Measurements from ENCODE around the gene PARN.

PARN gene

GRCh38 chr16:14627078-14627477 is 3.0 kb downstream of the PARN start:
- TF ChIP-seq TARDBP (IDR thresholded peaks at IDR 0.05) (no peak), FOXA1 (IDR thresholded peaks at IDR 0.05) (no peak)
- ChIA-PET CTCF (no interaction called here), POLR2A (no interaction called here)
- DNase-seq (ENCODE audit: extremely low spot score): no peak

GRCh38 chr16:14618566-14618965 is 11.5 kb downstream of the PARN start:
- DNase-seq (ENCODE audit: extremely low spot score): no peak
- TF ChIP-seq NFRKB (IDR thresholded peaks at IDR 0.05): no peak
- no peak for TF ChIP-seq FOXA1 (IDR thresholded peaks at IDR 0.05)
- no peak for TF ChIP-seq FOXK2 (IDR thresholded peaks at IDR 0.05)
- no peak for TF ChIP-seq TARDBP (IDR thresholded peaks at IDR 0.05)
- TF ChIP-seq BHLHE40 (IDR thresholded peaks at IDR 0.05; ENCODE audit: borderline replicate concordance): no peak
- no peak for TF ChIP-seq L3MBTL2 (conservative IDR thresholded peaks at IDR 0.05)
- no peak for TF ChIP-seq SP1 (IDR thresholded peaks at IDR 0.05)
- TF ChIP-seq HDGF (IDR thresholded peaks at IDR 0.05; ENCODE audit: borderline replicate concordance): no peak
- no peak for TF ChIP-seq PKNOX1 (IDR thresholded peaks at IDR 0.05)
- no peak for TF ChIP-seq CTBP1 (IDR thresholded peaks at IDR 0.05; ENCODE audit: borderline replicate concordance)
- TF ChIP-seq SUZ12 (IDR thresholded peaks at IDR 0.05): no peak
- TF ChIP-seq ARNT (IDR thresholded peaks at IDR 0.05): no peak
- no peak for TF ChIP-seq LEF1 (IDR thresholded peaks at IDR 0.05; ENCODE audit: borderline replicate concordance)
- TF ChIP-seq FOXM1 (IDR thresholded peaks at IDR 0.05; ENCODE audit: borderline replicate concordance): no peak
- no peak for TF ChIP-seq ZNF384 (IDR thresholded peaks at IDR 0.05)
- no peak for TF ChIP-seq ELF4 (IDR thresholded peaks at IDR 0.05)
- ChIA-PET CTCF (no interaction called here), POLR2A (no interaction called here)

- no peak for TF ChIP-seq SUZ12 (IDR thresholded peaks at IDR 0.05)
- no peak for TF ChIP-seq SP1 (IDR thresholded peaks at IDR 0.05)
- TF ChIP-seq FOXA1 (IDR thresholded peaks at IDR 0.05): no peak
- no peak for TF ChIP-seq PKNOX1 (IDR thresholded peaks at IDR 0.05)
- no peak for TF ChIP-seq CTBP1 (IDR thresholded peaks at IDR 0.05; ENCODE audit: borderline replicate concordance)
- TF ChIP-seq L3MBTL2 (conservative IDR thresholded peaks at IDR 0.05): no peak
- no peak for TF ChIP-seq ARNT (IDR thresholded peaks at IDR 0.05)
- no peak for TF ChIP-seq ELF4 (IDR thresholded peaks at IDR 0.05)
- no peak for TF ChIP-seq BHLHE40 (IDR thresholded peaks at IDR 0.05; ENCODE audit: borderline replicate concordance)
- TF ChIP-seq HDGF (IDR thresholded peaks at IDR 0.05; ENCODE audit: borderline replicate concordance): no peak
- no peak for TF ChIP-seq NFRKB (IDR thresholded peaks at IDR 0.05)
- TF ChIP-seq TARDBP (IDR thresholded peaks at IDR 0.05): no peak
- no peak for TF ChIP-seq LEF1 (IDR thresholded peaks at IDR 0.05; ENCODE audit: borderline replicate concordance)
- TF ChIP-seq ZNF384 (IDR thresholded peaks at IDR 0.05): no peak
- TF ChIP-seq FOXK2 (IDR thresholded peaks at IDR 0.05): no peak
- DNase-seq (ENCODE audit: extremely low spot score): no peak
- ChIA-PET CTCF (no interaction called here), POLR2A (no interaction called here)
These were observed 13.8 kb downstream of the PARN start for GRCh38 chr16:14616280-14616679.

- TF ChIP-seq ARNT (IDR thresholded peaks at IDR 0.05): no peak
- TF ChIP-seq FOXK2 (IDR thresholded peaks at IDR 0.05): no peak
- TF ChIP-seq FOXA1 (IDR thresholded peaks at IDR 0.05): no peak
- TF ChIP-seq SP1 (IDR thresholded peaks at IDR 0.05): no peak
- TF ChIP-seq FOXM1 (IDR thresholded peaks at IDR 0.05; ENCODE audit: borderline replicate concordance): no peak
- no peak for TF ChIP-seq HDGF (IDR thresholded peaks at IDR 0.05; ENCODE audit: borderline replicate concordance)
- TF ChIP-seq LEF1 (IDR thresholded peaks at IDR 0.05; ENCODE audit: borderline replicate concordance): no peak
- no peak for TF ChIP-seq ELF4 (IDR thresholded peaks at IDR 0.05)
- TF ChIP-seq NFRKB (IDR thresholded peaks at IDR 0.05): no peak
- no peak for TF ChIP-seq ZNF384 (IDR thresholded peaks at IDR 0.05)
- no peak for DNase-seq (ENCODE audit: extremely low spot score)
- ChIA-PET CTCF (no interaction called here), POLR2A (no interaction called here)
These were observed 16.1 kb downstream of the PARN start for GRCh38 chr16:14613991-14614390.

- POLR2A ChIA-PET: no interaction called here
- TF ChIP-seq FOXA1 (IDR thresholded peaks at IDR 0.05): no peak
- TF ChIP-seq FOXK2 (IDR thresholded peaks at IDR 0.05): no peak
- TF ChIP-seq L3MBTL2 (conservative IDR thresholded peaks at IDR 0.05): no peak
- no peak for TF ChIP-seq ARNT (IDR thresholded peaks at IDR 0.05)
- no peak for TF ChIP-seq ZNF384 (IDR thresholded peaks at IDR 0.05)
- no peak for TF ChIP-seq HDGF (IDR thresholded peaks at IDR 0.05; ENCODE audit: borderline replicate concordance)
- TF ChIP-seq BHLHE40 (IDR thresholded peaks at IDR 0.05; ENCODE audit: borderline replicate concordance): no peak
- no peak for TF ChIP-seq NFRKB (IDR thresholded peaks at IDR 0.05)
- no peak for DNase-seq (ENCODE audit: extremely low spot score)
- CTCF ChIA-PET: no interaction called here
These were observed 18.4 kb downstream of the PARN start for GRCh38 chr16:14611660-14612059.

- CTCF ChIA-PET: no interaction called here
- POLR2A ChIA-PET: no interaction called here
- no peak for DNase-seq (ENCODE audit: extremely low spot score)
- no peak for TF ChIP-seq FOXM1 (IDR thresholded peaks at IDR 0.05; ENCODE audit: borderline replicate concordance)
- no peak for TF ChIP-seq CTBP1 (IDR thresholded peaks at IDR 0.05; ENCODE audit: borderline replicate concordance)
- no peak for TF ChIP-seq NFRKB (IDR thresholded peaks at IDR 0.05)
- TF ChIP-seq ZNF384 (IDR thresholded peaks at IDR 0.05): no peak
- TF ChIP-seq HDGF (IDR thresholded peaks at IDR 0.05; ENCODE audit: borderline replicate concordance): no peak
- TF ChIP-seq PKNOX1 (IDR thresholded peaks at IDR 0.05): no peak
- no peak for TF ChIP-seq BHLHE40 (IDR thresholded peaks at IDR 0.05; ENCODE audit: borderline replicate concordance)
- TF ChIP-seq ARNT (IDR thresholded peaks at IDR 0.05): no peak
- TF ChIP-seq ELF4 (IDR thresholded peaks at IDR 0.05): no peak
- no peak for TF ChIP-seq L3MBTL2 (conservative IDR thresholded peaks at IDR 0.05)
- no peak for TF ChIP-seq FOXK2 (IDR thresholded peaks at IDR 0.05)
- TF ChIP-seq TARDBP (IDR thresholded peaks at IDR 0.05): no peak
- no peak for TF ChIP-seq SUZ12 (IDR thresholded peaks at IDR 0.05)
- no peak for TF ChIP-seq SP1 (IDR thresholded peaks at IDR 0.05)
- TF ChIP-seq FOXA1 (IDR thresholded peaks at IDR 0.05): no peak
- TF ChIP-seq LEF1 (IDR thresholded peaks at IDR 0.05; ENCODE audit: borderline replicate concordance): no peak
These were observed 20.3 kb downstream of the PARN start for GRCh38 chr16:14609716-14610115.

All from HEK293T (cell line).